GM23338 (cell line): ENCODE data around the gene BIRC6. TPM values are rescaled to one million over a fixed set of nuclear protein-coding genes. Genes with fewer than 3 reads are reported as not detected.

Experiments
- ATAC-seq: fragments of 200-7000 bp; cut with Tn5 transposase; 3 replicates; pipeline ENCODE4 v1.9.1; 2020
- DNase-seq: peaks from one replicate; pipeline ENCODE4 v3.0.0-alpha.2; 2015; ENCODE audit warnings: low spot score
- H2AFZ ChIP-seq: fragments of 200-600 bp; sonication (generic); 2 replicates; pipeline ENCODE4 v1.8.0; 2016; ENCODE audit warnings: antibody characterized with exemption, mild to moderate bottlenecking, moderate library complexity
- H3F3A ChIP-seq: fragments of 200-600 bp; sonication (generic); replicated peaks from 2 replicates; pipeline ENCODE4 v1.8.0; 2017; ENCODE audit warnings: antibody characterized with exemption, mixed run types, low read depth
- H3K27ac ChIP-seq: fragments of 200-600 bp; sonication (generic); 2 replicates; pipeline ENCODE4 v1.6.1; 2016; ENCODE audit warnings: low read depth
- H3K27me3 ChIP-seq: fragments of 200-600 bp; sonication (generic); 2 replicates; pipeline ENCODE4 v1.8.0; 2016; ENCODE audit warnings: mild to moderate bottlenecking, mixed run types, moderate library complexity; ENCODE audit not compliant: insufficient read depth
- H3K36me3 ChIP-seq: fragments of 200-600 bp; sonication (generic); 2 replicates; pipeline ENCODE4 v1.8.0; 2016; ENCODE audit warnings: mild to moderate bottlenecking; ENCODE audit not compliant: insufficient read depth
- H3K4me1 ChIP-seq: fragments of 200-600 bp; sonication (generic); 2 replicates; pipeline ENCODE4 v1.8.0; 2016; ENCODE audit warnings: mild to moderate bottlenecking, moderate library complexity; ENCODE audit not compliant: insufficient read depth
- H3K4me2 ChIP-seq: fragments of 200-600 bp; sonication (generic); 2 replicates; pipeline ENCODE4 v1.7.1; 2017; ENCODE audit warnings: mixed run types
- H3K4me3 ChIP-seq: fragments of 200-600 bp; sonication (generic); 2 replicates; pipeline ENCODE4 v1.6.1; 2016; ENCODE audit warnings: mixed run types
- H3K79me2 ChIP-seq: fragments of 200-600 bp; sonication (generic); replicated peaks from 2 replicates; pipeline ENCODE4 v1.8.0; 2017; ENCODE audit warnings: mild to moderate bottlenecking; ENCODE audit not compliant: insufficient read depth
- H3K9me2 ChIP-seq: fragments of 200-600 bp; sonication (generic); 2 replicates; pipeline ENCODE4 v1.8.0; 2017; ENCODE audit not compliant: insufficient read depth
- H4K20me1 ChIP-seq: fragments of 200-600 bp; sonication (generic); replicated peaks from 2 replicates; pipeline ENCODE4 v1.8.0; 2017; ENCODE audit warnings: mild to moderate bottlenecking; ENCODE audit not compliant: insufficient read depth
- H3K27ac Mint-ChIP-seq: 2 replicates; pipeline ENCODE4 v1.8.0; 2020; ENCODE audit warnings: inconsistent platforms, mild to moderate bottlenecking, moderate library complexity, mixed read lengths
- H3K27me3 Mint-ChIP-seq: 3 replicates; pipeline ENCODE4 v1.8.0; 2022; ENCODE audit warnings: low read depth, mild to moderate bottlenecking, moderate library complexity, mixed read lengths, inconsistent platforms; ENCODE audit not compliant: insufficient read depth, poor library complexity
- H3K36me3 Mint-ChIP-seq: 3 replicates; pipeline ENCODE4 v1.8.0; 2021; ENCODE audit warnings: low read depth, mild to moderate bottlenecking, inconsistent platforms, moderate library complexity, mixed read lengths
- H3K4me1 Mint-ChIP-seq: 3 replicates; pipeline ENCODE4 v1.8.0; 2020; ENCODE audit warnings: mild to moderate bottlenecking, inconsistent platforms, mixed read lengths
- H3K4me3 Mint-ChIP-seq: 3 replicates; pipeline ENCODE4 v1.8.0; 2021; ENCODE audit warnings: moderate library complexity, mild to moderate bottlenecking, inconsistent platforms, mixed read lengths
- H3K9me3 Mint-ChIP-seq: 3 replicates; pipeline ENCODE4 v1.8.0; 2020; ENCODE audit warnings: moderate library complexity, mild to moderate bottlenecking, inconsistent platforms, mixed read lengths
- CREB1 ChIP-seq: fragments of 250-450 bp; sonication (Bioruptor Pico); IDR thresholded peaks from 2 replicates; pipeline ENCODE4 v1.5.0; 2020; ENCODE audit warnings: low read depth, mild to moderate bottlenecking, moderate library complexity
- ETS1 ChIP-seq: IDR thresholded peaks from 2 replicates; pipeline ENCODE4 v1.6.1; 2016; ENCODE audit warnings: antibody characterized with exemption
- EZH2 ChIP-seq: fragments of 200-600 bp; sonication (generic); IDR thresholded peaks from one replicate; pipeline ENCODE4 v1.8.0; 2017; ENCODE audit warnings: antibody characterized with exemption, mild to moderate bottlenecking, low read depth; ENCODE audit not compliant: unreplicated experiment
- EZH2phosphoT487 ChIP-seq: fragments of 200-600 bp; sonication (generic); IDR thresholded peaks from one replicate; pipeline ENCODE4 v1.8.1; 2018; ENCODE audit warnings: antibody characterized with exemption; ENCODE audit not compliant: unreplicated experiment
- JUNB ChIP-seq: IDR thresholded peaks from one replicate; pipeline ENCODE4 v1.6.1; 2016; ENCODE audit warnings: antibody characterized with exemption; ENCODE audit not compliant: unreplicated experiment
- NANOG ChIP-seq: IDR thresholded peaks from 2 replicates; pipeline ENCODE4 v1.6.1; 2016; ENCODE audit warnings: antibody characterized with exemption, borderline replicate concordance
- POLR2AphosphoS5 ChIP-seq: IDR thresholded peaks from 2 replicates; pipeline ENCODE4 v1.6.1; 2016; ENCODE audit warnings: antibody characterized with exemption, low read depth
- STAT1 ChIP-seq: IDR thresholded peaks from one replicate; pipeline ENCODE4 v1.6.1; 2016; ENCODE audit warnings: antibody characterized with exemption; ENCODE audit not compliant: unreplicated experiment
- ZNF114 ChIP-seq: fragments of 250-450 bp; sonication (Bioruptor Pico); IDR thresholded peaks from 2 replicates; pipeline ENCODE4 v1.5.0; 2020; ENCODE audit warnings: mild to moderate bottlenecking, moderate library complexity
- ZNF331 ChIP-seq: fragments of 250-450 bp; sonication (Bioruptor Pico); IDR thresholded peaks from 2 replicates; pipeline ENCODE4 v1.5.0; 2020; ENCODE audit warnings: low read depth, mild to moderate bottlenecking, moderate library complexity
- ZNF462 ChIP-seq: fragments of 250-450 bp; sonication (Bioruptor Pico); IDR thresholded peaks from 2 replicates; pipeline ENCODE4 v1.5.0; 2020; ENCODE audit warnings: mild to moderate bottlenecking, moderate library complexity
- polyA plus RNA-seq: library from polyadenylated mRNA; unstranded; fragments of >200 nt; fragmentation: Nextera tagmentation; extraction: Ambion mirVana; gene quantifications from 2 replicates; pipeline ENCODE4 v1.2.1, GENCODE V29; 2016
- total RNA-seq: library from RNA; depleted of rRNA; stranded (reverse); fragments of >200 nt; shearing (Covaris generic); gene quantifications from 2 replicates; pipeline ENCODE4 v1.2.3, GENCODE V29; 2014
- TF ChIP-seq, protein P1 (sequence below): IDR thresholded peaks from one replicate; pipeline ENCODE4 v1.6.1; 2018; ENCODE audit warnings: antibody characterized with exemption; ENCODE audit not compliant: unreplicated experiment
- TF ChIP-seq, protein P2 (sequence below), 2 experiments: fragments of 200-600 bp in 1 of 2; sonication (generic) in 1 of 2; conservative IDR thresholded peaks; 2 replicates each; pipeline versions ENCODE4 v1.5.1 to v1.6.1; 2016 to 2017; ENCODE audit warnings: antibody characterized with exemption in 2 of 2, low read depth in 2 of 2, mild to moderate bottlenecking in 2 of 2, moderate library complexity in 1 of 2

Gene BIRC6
- total and polyA plus RNA-seq, 2 experiments from 2014 or later, result 85.8 to 131 TPM

DNA sequence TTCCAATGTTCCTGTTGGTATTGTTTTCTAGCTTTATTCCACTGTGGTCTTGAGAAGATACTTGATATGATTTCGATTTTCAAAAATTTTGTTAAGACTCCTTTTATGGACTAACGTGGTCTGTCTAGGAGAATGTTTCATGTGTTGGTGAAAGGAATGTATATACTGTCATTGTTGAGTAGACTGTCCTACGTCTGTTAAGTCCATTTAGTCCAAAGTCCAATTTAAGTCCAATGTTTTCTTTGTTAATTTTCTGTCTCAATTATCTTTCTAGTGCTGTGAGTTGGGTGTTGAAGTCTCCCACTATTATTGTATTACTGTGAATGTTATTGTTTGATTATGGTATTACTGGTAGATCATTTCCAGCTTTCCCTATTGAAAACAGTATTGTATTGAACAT is 215.2 kb downstream of the BIRC6 start:
- Histone ChIP-seq H3K9me2 (no peaks in the 10 kb centered on the region), H3K4me2 (no peak overlapping the region), H3K27me3 (no peaks in the 10 kb centered on the region), H3K27ac (no peak overlapping the region), H3K36me3 (peaks cover 4% of the 10 kb centered on the region; the same call in 1 of the 2 replicates), H3F3A (no peaks in the 10 kb centered on the region), H2AFZ (no peak overlapping the region), H3K79me2 (peaks cover 16% of the 10 kb centered on the region), H4K20me1 (no peaks in the 10 kb centered on the region; the same call in 1 of the 2 replicates), H3K4me1 (no peaks in the 10 kb centered on the region), H3K4me3 (no peak overlapping the region)
- Mint-ChIP-seq H3K4me1 (no peaks in the 10 kb centered on the region), H3K36me3 (peaks cover 20% of the 10 kb centered on the region; the same call in 2 of the 3 replicates), H3K4me3 (no peak overlapping the region), H3K27ac (peak overlapping the region; percentile 6; the same call in 1 of the 2 replicates), H3K9me3 (no peaks in the 10 kb centered on the region; the same call in 2 of the 3 replicates), H3K27me3 (no peaks in the 10 kb centered on the region)
- no peak for DNase-seq
- ATAC-seq, result no peak
- TF ChIP-seq NANOG (no peak), ETS1 (no peak), EZH2phosphoT487 (no peak), JUNB (no peak), STAT1 (no peak), ZNF114 (CRISPR knock-in tag) (no peak), EZH2 (no peak), ZNF462 (CRISPR knock-in tag) (no peak), POLR2AphosphoS5 (no peak), ZNF331 (no peak), CREB1 (CRISPR knock-in tag) (no peak)
- TF ChIP-seq, protein P1, sequence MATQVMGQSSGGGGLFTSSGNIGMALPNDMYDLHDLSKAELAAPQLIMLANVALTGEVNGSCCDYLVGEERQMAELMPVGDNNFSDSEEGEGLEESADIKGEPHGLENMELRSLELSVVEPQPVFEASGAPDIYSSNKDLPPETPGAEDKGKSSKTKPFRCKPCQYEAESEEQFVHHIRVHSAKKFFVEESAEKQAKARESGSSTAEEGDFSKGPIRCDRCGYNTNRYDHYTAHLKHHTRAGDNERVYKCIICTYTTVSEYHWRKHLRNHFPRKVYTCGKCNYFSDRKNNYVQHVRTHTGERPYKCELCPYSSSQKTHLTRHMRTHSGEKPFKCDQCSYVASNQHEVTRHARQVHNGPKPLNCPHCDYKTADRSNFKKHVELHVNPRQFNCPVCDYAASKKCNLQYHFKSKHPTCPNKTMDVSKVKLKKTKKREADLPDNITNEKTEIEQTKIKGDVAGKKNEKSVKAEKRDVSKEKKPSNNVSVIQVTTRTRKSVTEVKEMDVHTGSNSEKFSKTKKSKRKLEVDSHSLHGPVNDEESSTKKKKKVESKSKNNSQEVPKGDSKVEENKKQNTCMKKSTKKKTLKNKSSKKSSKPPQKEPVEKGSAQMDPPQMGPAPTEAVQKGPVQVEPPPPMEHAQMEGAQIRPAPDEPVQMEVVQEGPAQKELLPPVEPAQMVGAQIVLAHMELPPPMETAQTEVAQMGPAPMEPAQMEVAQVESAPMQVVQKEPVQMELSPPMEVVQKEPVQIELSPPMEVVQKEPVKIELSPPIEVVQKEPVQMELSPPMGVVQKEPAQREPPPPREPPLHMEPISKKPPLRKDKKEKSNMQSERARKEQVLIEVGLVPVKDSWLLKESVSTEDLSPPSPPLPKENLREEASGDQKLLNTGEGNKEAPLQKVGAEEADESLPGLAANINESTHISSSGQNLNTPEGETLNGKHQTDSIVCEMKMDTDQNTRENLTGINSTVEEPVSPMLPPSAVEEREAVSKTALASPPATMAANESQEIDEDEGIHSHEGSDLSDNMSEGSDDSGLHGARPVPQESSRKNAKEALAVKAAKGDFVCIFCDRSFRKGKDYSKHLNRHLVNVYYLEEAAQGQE, result no peak
- TF ChIP-seq, protein P2, sequence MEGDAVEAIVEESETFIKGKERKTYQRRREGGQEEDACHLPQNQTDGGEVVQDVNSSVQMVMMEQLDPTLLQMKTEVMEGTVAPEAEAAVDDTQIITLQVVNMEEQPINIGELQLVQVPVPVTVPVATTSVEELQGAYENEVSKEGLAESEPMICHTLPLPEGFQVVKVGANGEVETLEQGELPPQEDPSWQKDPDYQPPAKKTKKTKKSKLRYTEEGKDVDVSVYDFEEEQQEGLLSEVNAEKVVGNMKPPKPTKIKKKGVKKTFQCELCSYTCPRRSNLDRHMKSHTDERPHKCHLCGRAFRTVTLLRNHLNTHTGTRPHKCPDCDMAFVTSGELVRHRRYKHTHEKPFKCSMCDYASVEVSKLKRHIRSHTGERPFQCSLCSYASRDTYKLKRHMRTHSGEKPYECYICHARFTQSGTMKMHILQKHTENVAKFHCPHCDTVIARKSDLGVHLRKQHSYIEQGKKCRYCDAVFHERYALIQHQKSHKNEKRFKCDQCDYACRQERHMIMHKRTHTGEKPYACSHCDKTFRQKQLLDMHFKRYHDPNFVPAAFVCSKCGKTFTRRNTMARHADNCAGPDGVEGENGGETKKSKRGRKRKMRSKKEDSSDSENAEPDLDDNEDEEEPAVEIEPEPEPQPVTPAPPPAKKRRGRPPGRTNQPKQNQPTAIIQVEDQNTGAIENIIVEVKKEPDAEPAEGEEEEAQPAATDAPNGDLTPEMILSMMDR (conservative IDR thresholded peaks at IDR 0.05; ENCODE audit: low read depth in 2 of 2), result no peak
